ENCODE data around the gene ESAM.

The ESAM gene

DNA sequence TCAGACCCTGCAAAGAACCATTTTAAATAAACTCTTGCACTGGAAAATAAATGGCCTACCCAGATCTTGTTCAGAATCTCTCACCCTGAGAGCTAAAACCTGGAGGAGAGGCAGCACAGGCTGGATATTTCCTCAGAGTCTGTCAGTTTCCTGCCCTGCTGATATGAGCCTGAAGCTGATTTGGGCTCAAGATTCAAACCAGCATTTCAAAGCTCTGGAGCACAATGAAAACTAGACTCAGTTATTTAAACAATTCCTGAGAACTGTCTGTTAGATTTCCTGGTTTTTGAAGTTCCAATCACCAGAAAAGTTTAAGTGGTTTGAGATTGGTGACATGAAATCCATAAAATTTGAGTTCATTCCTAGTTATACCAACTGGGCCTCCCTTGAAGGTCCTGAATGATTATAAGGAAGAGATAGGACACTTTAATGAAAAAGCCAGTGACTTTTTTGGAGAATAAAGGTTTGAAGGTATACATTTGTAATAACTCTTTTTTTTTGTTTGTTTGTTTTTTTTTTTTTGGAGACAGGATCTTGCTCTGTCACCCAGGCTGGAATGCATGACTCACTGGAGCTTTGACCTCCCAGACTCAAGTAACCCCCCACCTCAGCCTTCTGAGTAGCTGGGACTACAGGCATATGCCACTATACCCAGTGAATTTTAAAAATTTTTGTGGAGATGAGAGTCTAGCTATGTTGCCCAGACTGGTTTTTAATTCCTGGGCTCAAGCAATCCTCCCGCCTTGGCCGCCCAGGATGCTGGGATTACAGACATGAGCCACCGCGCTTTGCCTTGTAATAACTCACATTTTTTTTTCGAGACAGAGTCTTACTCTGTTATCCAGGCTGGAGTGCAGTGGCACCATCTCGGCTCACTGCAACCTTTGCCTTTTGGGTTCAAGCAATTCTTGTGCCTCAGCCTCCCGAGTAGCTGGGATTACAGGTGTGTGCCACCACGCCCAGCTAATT is 8.0 kb upstream of the ESAM start:
- no peak for DNase-seq

DNA sequence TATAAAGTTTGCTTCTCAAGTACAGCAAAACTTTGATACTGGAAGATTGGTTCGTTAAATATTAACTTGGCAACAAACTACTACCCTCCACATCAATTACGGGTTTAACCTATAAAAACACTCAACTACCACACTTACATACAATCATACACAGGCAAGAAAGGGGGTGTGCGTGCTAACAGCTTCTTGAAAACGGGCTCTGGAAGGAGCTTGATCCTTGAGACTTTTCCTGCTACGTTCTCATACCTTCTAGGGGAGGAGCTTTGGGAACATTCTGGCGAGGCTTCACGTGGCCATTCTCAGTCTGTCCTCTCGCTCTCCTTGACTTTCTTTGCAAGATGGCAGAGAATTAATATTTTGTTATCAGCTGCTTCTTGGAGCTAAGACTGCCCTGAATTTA is 6.8 kb upstream of the ESAM start:
- DNase-seq = no peak

DNA sequence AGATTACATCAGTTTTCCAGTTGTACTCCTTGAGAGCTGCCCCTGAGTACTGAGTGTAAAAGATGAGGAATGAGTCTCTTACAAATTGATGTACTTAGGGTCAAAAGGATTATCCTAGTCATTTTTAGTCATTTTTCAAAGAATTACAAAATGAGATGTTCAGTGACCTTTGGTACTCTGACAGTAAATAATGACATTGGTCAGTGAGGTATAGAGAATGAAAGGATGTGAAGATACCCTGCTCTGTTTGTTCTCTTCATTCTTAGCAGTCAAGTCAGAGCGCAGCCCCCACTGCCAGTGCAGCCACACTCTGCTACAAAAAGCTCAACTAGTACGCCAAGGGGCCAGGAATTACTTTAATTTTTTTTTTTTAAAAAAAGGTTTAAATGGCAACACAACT is 4.1 kb upstream of the ESAM start:
- DNase-seq = no peak

DNA sequence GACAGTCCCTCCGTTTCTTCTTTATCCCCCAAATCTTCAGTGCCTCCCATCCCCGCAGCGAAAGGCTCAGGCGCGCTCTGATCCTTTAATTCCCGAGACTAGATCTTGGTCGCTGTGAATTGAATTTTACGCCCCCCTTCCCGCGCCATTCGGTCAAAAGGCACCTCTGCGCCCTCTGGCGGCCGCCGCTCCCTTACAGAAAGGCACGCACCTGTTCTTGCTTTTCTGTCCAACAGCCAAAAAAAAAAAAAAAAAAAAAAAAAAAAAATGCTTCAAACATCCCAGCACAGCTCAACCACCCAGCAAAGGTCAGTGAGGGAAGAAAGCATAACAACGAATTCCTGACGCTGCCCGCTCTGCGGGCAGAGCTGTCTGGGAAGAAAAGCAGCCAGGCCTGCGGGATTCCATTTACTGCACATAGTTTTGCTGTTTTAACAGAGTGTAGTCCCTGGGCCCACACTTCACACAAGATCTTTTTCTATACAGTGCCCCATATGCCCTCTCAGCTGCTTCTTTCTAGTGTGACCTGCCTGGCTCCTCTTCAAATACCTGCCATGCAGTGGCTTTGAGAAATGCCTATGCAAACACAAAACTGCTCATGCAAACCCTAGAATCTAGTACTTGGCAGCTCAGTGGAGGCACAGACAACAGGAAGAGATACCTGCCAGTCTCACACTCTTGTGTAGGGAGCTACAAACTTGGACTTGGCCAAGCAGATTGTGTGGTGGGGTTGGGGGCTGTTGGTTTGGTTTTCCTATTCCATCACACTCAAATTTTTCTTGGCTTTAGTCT is 1.3 kb upstream of the ESAM start:
- DNase-seq = peak; percentile 65

DNA sequence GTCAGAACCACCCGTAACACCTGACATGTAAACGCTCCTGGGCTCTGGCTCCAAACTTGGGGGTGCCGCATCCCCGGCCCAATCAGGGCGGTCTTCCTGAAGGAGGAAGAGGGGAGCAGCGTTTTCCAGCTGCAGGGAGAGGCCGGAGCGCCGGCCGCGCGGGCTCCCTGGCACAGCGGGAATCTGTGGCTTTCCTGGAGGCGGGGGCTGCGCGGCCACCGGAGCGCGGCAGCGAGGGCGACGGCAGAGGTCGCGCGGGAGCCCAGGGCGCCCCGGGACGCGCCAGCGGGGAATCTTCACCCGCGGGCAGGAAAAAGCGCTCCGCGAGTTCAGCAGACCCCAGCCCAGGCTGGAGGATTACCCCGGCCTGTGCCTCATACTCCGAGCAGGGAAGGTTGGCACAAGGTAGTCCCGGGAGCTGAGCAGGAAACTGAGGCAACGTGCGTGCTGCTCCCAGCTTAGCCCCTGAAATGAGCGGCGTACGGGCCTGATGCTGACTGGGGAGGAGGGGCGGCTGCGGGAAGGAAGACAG is 600 bp upstream of the ESAM start:
- no peak for DNase-seq

DNA sequence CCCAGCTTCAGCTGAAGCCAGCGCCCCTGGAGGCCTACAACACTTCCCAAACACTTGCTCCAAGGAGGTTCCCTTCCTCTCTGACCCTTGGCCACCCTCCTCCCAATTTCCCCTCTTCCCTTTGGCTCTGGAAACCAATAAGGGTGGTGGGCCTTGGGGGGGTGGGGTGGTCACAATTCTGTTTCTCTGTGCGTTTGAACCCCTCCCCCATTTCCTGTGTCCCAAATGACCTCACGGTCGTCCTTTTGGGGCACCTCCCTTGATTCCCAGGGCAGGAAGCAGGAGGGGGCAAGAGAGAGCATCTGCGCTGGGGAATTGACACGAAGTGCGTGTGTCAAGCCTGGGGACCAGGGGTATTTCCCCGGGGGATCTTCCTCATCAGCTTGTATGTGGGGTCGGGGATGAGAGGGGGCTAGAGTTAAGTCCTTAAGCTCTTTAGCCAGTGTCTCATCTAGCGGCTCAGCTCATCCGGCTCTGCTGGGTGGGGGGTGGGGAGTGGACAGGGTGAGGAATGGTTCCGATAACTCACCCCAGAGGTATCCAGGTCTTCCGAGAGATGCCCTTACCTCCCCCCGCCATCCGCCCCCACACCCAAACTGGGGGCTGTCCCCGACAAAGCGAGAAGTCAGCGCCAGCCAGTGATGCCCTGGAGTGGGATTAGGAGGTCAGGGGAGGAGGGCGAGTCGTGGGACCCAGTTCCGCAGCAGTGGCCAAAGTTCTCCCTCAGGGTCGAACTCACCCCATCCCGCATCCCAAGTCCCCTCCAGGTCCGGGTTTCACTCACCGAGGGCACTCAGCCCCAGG is 587 bp downstream of the ESAM start:
- DNase-seq = no peak

DNA sequence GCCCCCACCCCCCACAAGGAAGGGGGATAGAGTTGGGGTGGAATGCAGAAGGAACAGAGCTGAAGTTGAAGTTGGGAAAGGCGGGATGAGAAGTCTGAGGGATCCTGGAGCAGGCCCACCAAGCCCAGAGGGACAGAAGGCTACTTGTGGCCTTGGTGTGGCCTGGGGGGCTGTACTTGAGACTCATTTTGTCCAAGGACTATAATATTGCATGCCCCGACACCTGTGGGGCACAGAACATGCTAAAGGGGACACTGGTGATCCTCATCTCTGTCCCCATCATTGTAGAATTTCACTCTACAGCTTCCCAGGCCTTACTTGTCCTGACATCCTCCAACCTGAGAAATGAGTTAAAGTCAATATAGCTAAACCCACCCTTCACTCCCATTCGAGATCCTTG is 1.3 kb downstream of the ESAM start:
- DNase-seq = no peak

DNA sequence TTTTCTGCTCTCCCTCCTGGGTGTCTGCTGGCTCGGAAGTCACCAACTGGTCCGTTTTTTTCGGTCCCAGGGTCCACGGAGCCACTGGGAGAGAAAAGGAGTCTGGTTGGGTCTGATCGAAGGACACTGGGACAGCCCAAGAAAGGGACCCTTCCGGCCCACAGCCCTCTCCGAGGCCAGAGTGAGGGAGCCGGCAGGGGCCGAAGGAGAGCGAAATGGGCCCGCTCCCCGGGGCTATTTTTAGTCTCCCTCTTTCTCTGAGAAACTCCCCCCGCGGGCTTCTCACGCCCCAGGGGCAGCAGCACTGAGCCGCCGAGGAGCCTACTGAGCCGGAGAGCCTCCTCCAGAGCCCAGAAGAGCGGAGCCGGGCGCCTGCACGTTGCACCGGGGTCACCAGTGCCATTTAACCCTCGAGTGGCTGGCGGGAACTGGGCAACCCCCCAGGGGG is 1.9 kb downstream of the ESAM start:
- no peak for DNase-seq

DNA sequence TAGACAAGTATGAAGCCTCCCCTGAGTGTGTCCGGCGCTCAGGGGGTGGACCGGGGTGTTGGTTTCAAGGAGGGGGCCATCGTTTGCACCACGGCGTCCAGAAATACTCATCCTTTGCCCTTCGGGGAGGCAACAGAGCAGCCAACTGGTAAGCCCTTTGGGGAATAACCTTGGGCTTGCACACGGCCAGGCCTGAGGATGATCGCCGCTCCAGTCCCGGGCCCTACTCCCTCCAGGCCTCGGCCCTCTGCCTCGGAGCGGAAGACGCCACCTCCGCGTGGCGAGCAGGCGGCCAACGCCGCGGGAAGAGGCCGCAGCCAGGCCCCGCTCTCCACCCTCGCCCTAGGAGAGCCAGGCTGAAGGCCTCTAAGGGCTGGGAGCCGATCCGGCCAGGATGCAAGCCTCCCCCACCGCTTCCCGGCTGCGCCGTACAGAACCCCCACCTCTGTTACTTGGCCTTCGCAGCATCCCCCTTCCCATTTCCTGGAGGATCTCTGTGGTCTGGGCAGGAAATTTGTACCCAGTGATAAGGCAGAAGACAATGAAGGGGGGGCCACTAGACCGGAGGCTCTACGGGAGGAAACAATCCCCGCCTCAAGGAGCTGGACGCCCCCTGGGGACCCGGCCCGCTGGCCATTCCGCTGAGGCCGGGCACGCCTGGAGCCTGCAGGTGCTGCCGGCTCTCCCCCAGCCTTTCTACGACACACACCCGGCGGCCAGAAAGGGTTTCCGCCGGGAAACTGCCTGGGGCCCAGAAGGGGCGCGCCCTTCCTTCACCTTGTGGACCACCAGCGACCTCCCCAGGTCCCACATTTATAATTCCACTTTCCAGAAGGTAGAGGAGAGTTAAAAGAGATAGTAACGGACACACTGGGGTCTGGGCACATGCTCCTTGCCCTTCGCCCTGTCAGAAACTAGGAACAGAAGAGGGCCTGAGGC is 2.6 kb downstream of the ESAM start:
- no peak for DNase-seq

DNA sequence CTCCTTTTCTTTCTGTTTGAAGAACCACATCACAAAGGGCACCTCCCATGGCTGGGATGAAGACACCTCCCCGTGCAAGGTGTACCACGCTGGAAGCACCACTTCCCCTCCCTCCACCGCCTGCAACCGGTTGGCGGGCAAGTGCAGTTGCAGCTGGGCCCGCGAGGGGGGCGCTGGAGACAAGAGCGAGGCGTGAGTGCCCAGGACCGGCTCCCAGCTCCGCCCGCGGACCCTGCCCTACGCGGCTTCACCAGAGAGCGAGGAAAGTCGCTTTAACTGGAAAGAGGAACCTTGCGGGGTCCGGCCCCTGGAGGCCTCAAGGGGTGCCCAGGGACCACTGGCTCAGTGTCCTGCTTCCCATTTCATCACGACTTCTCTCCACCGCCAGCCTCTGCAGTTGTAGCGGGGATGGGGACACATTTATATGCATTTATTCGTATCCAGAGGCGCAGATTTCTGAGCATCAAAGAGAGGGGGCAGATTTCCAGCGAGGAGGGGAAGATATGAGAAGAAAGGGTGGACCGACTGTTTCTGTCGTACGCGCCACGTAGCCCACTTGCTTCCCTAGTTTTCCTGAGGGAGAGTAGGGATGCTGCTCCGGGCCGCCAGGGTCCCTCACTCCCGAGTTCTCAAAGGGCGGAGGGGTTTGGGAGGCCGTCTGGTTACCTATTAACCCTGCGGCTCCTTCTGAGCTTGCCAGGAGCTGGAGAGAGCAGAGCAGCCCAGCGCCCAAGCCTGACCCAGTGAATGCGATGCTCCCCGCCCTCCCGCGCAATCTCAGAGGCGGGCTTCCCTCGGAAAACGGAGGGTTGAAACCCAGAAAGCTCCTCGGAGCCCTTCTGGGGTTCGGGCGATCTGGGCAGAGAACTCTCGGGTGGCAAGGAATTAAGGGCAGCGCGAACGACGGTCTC is 3.5 kb downstream of the ESAM start:
- DNase-seq = peak; percentile 15

DNA sequence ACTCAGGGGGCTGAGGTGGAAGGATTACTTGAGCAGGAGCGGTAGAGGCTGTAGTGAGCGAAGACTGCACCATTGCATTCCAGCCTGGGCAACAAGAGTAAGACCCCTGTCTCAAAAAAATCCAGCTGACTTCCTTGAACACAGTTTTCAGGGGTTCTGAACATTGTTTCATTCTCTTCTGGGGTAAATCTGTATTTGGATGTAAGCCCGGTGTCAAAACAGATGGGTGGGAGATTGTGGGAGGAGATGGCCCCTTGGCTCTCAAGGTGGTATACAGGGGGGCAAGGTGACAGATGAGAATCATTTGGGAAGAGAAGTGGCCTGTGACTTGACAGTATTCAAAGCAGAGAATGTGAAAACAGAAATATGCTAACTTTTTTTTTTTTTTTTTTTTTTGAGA is 4.8 kb downstream of the ESAM start:
- no peak for DNase-seq

DNA sequence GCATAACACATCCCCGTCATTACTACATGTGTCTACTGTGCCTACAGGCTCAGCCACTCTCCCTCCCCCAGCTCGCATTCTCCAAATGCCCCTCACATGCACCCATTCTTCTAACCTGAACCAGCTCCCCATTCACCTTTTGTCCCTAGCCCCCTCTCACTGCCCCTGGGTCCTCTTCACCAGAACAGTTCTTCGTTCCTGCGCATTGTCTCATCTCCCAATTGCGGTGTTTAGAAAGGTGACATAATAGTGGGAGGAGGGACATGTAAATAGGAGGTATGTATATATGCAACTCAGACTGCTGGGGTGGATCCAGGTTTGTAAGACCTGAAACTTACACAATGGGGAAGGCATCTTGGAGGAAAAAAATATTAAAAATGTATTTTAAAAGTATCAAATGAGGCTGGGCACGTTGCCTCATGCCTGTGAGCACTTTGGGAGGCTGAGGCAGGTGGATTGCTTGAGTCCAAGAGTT is 5.3 kb downstream of the ESAM start:
- DNase-seq = no peak

DNA sequence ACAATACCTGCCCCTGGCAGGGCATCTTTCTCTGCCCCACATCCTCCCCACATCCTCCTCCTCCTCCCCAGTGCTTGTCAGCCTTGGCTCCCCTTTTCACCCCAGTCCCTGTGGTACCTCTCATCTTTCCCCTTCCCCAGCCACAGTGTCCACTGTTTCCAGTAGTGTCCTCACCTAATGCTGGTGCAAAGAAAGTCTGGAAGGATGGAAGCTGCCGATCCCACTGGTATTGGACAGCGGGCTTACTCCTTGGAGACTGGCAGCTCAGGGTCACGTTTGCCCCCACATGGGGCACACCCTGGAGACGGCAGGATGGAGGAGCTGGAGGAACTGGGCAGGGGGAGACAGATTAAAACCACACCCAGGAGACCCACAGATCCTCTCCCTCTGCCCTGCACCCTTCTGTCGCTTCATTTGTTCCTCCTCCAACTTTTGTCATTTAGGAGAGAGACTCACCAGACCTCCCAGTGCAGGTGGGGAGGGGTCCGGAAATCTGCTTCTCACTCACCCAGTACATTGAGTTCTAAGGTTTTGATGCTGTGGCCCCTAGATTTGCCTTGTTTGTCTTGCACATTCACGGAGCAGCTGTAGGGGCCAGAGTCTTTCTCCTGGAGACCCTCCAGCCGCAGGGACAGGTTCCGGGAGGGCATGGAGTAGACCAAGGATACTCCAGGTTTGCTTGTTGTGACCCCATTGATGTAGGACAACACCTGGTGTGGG is 5.9 kb downstream of the ESAM start:
- no peak for DNase-seq

DNA sequence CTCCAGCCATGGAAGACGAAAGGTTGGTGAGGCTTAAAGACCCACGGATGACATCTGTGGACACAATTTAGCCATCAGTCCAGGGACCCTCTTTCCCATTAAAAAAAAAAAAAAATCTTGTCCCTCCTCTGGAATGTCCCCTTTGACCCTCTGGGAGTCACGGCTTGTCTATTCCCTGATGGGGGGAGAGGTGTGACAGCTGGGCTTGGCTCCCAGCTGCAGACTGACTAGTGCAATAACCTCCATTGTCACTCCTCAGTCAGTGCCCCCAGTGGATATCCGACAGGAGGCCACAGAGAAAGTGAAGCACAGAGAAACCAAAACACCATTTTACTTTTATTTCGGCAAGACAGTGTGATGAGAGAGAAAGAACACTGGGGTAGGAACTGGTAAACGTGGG is 7.4 kb downstream of the ESAM start:
- no peak for DNase-seq

DNA sequence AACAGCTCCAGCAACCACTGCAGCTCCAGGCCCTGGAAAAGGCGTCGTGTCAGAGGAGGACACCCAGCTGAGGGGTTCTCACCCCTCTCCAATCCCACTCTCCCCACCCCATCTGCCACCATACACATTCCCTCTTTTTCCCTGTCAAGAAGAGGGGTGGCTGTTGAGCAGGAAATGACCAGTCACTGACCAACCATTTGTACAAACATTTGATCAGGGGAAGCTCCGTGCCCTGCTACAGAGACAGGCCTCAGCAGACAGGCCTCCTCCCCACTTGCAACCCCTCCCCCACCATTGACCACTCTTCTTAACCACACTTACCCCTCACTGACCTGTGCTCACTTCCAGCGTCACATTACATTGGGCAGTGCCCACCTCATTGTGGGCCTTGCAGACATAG is 7.8 kb downstream of the ESAM start:
- DNase-seq = no peak

DNA sequence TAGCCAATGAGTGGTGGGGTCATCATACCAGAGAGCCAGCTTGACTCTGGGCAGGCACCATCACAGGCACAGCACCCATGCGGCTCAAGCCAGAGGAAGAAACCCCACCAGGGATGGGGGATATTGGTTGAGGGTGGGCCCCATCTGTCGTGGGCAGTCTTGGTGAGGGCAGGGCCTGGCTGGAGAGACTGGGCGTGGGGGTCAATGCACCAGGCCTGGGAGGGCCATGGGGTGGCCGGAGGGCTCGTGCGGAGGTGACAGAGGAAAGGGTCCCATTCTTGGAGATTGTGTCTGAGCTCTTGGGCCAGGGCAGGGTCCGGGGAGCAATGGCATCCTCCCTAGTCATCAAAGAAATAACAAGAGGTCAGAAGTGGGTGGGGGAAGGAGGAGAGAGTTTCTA is 8.5 kb downstream of the ESAM start:
- no peak for DNase-seq

DNA sequence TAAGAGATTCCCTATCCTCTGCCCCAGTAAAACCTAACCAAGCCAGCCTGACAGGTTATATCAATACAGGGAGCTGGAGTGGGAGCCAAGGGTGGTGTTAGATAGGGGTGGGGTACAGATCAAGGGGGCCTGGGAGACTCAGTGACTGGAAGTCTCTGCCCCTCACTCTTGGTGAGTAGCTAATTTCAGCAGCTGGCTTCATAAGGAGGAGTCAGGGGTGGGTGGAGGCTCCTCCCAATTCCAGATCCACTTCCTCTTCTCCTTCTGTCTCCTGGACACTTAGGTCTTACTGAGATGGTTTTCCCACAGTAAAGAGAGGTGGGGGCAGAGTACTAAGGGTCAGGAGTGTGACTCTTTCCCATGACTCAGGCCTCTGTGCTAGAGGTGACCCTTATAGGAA is 8.9 kb downstream of the ESAM start:
- no peak for DNase-seq

DNA sequence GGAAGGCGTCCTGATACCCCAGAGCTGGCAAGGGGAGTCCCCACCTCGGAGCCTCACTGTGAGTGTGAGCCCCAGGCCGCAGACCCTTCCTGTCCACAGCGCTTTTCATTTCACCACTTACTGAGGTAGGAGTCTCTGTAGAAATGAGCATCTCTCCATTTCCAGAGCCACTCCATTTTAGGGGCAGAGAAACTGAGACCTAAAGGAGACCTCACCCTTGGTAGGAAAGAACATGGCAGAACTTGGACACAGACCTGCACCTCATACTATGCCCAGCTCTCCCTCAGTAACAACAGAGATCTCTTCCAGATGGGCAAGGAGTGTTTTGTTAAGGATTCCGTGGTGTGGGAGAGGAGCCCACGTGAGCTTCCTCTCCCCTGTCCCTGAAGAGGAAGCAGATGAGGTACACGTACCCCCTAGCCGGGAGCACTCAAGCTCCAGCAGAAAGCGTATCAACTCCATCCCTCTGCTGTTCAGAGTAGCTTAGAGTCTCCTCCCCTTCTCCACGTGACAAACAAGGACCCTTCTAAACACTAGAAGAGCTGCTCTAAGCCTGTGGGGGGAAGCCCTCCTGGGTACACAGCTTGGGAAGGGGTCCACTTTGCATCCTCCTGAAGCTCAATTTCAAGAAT is 9.5 kb downstream of the ESAM start:
- no peak for DNase-seq

DNA sequence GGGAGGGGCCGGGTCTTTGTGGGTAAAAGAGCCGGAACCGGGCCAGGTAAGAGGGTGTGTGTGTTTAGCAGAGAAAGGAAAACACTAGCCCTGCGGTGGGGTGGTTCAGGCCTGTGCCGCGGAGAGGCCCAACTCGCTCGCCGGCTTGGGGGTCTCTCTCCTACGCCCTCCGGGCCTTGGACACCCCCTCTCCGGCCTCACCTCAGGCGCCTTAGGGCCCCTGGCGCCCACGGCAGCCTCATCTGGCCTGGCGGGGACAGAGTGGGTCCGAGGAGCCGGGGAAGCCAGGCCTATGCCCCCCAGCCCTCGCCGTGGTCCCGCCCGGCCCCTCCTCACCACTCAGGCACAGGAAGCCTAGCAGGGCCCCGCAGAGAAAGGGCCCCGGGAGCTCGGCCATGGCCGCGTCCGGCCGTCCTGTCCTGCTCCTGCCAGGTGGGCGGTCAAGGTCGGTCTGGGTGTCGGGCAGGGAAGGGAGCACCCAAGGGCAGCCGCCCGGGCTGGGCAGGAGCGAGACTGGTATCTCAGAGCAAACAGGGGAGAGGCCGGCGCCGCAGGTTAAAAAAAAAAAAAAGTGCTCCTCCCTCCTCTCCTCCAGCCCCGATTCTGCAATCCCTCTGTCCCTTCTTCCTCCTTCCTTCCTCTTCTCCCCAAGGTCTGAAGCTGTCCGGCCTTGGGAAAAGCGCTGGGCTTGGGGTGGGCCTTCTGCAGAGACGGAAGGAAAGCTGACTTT is 10.2 kb downstream of the ESAM start, which contains the start of gene VSIG2:
Gene VSIG2, minus strand, starts transcription at position 515 of the 730 bp plus-strand sequence. Its CDS starts 118 bp downstream, at position 397.
- no peak for DNase-seq
